Fibroblast of lung (primary cell): ENCODE measurements around the gene SPAG5. TPM values are rescaled to one million over a fixed set of nuclear protein-coding genes. Genes with fewer than 3 reads are reported as not detected.

ENCODE experiments used
- DNase-seq, 2 donors: peaks; one replicate each; pipeline versions ENCODE4 v3.0.0 to v3.0.0-alpha.2; 2010; ENCODE audit warnings: low read depth in 2 of 2
- H2AFZ ChIP-seq: 2 replicates; pipeline ENCODE4 v1.5.1; 2012; ENCODE audit warnings: low read length, control low read depth, inconsistent platforms
- H3K27ac ChIP-seq: 2 replicates; pipeline ENCODE4 v1.5.1; 2011; ENCODE audit warnings: low read length, control low read depth; ENCODE audit not compliant: insufficient read depth
- H3K27me3 ChIP-seq: 2 replicates; pipeline ENCODE4 v1.5.1; 2011; ENCODE audit warnings: mild to moderate bottlenecking, low read length; ENCODE audit not compliant: control insufficient read depth, insufficient read depth
- H3K36me3 ChIP-seq: 2 replicates; pipeline ENCODE4 v1.5.1; 2011; ENCODE audit warnings: low read length; ENCODE audit not compliant: control insufficient read depth, insufficient read depth
- H3K4me1 ChIP-seq: 2 replicates; pipeline ENCODE4 v1.5.1; 2011; ENCODE audit warnings: low read length; ENCODE audit not compliant: control insufficient read depth, insufficient read depth; ENCODE audit errors: extremely low read depth
- H3K4me2 ChIP-seq: 2 replicates; pipeline ENCODE4 v1.5.1; 2011; ENCODE audit warnings: low read length, control low read depth; ENCODE audit not compliant: insufficient read depth; ENCODE audit errors: extremely low read depth
- H3K4me3 ChIP-seq, 4 experiments: fragments of 200-600 bp in 1 of 4; sonication (generic) in 1 of 4; replicated peaks in 1 of 4; 2 replicates each; pipeline ENCODE4 v1.5.1; 2011 to 2016; ENCODE audit warnings: low read length in 4 of 4, low read depth in 3 of 4, mild to moderate bottlenecking in 3 of 4, control low read depth in 2 of 4, inconsistent platforms in 1 of 4, mixed read lengths in 1 of 4; ENCODE audit not compliant: insufficient read depth in 1 of 4; ENCODE audit errors: control extremely low read depth in 1 of 4
- H3K79me2 ChIP-seq: 2 replicates; pipeline ENCODE4 v1.5.1; 2012; ENCODE audit warnings: mild to moderate bottlenecking, low read length, inconsistent platforms; ENCODE audit not compliant: control insufficient read depth, insufficient read depth
- H3K9ac ChIP-seq: 2 replicates; pipeline ENCODE4 v1.5.1; 2011; ENCODE audit warnings: mild to moderate bottlenecking, low read length, control low read depth; ENCODE audit not compliant: insufficient read depth
- H3K9me3 ChIP-seq: 2 replicates; pipeline ENCODE4 v1.5.1; 2012; ENCODE audit warnings: low read depth, low read length; ENCODE audit not compliant: control insufficient read depth, insufficient read depth
- H4K20me1 ChIP-seq: 2 replicates; pipeline ENCODE4 v1.5.1; 2011; ENCODE audit warnings: low read length; ENCODE audit not compliant: control insufficient read depth, insufficient read depth; ENCODE audit errors: extremely low read depth
- CTCF ChIP-seq, 2 donors: IDR thresholded peaks in 1 of 2; conservative IDR thresholded peaks in 1 of 2; 1 replicate in 1 of 2; 2 replicates in 1 of 2; pipeline ENCODE4 v1.5.1; 2011 to 2012; ENCODE audit warnings: low read length in 2 of 2, control low read depth in 1 of 2, inconsistent platforms in 1 of 2, low read depth in 1 of 2, mild to moderate bottlenecking in 1 of 2
- EZH2 ChIP-seq: IDR thresholded peaks from 2 replicates; pipeline ENCODE4 v1.5.1; 2012; ENCODE audit warnings: low read length, control low read depth, mild to moderate bottlenecking; ENCODE audit errors: missing control alignments
- polyA minus RNA-seq: library from RNA; depleted of rRNA, polyadenylated mRNA; stranded (reverse); fragments of >200 nt; gene quantifications from 2 replicates; pipeline ENCODE4 v1.2.3, GENCODE V29; 2011; ENCODE audit warnings: low replicate concordance
- polyA plus RNA-seq, 2 donors: library from polyadenylated mRNA; depleted of rRNA in 1 of 2; stranded (reverse) in 1 of 2; unstranded in 1 of 2; fragments of >200 nt; gene quantifications; 2 replicates each; pipeline ENCODE4 v1.2.1, GENCODE V29; 2011 to 2012; ENCODE audit warnings: missing spikeins in 1 of 2
- total RNA-seq: library from RNA; depleted of rRNA; stranded (reverse); fragments of >200 nt; gene quantifications from 2 replicates; pipeline ENCODE4 v1.2.1, GENCODE V29; 2014

The SPAG5 gene
- 1.5 and 13.7 TPM in 2 replicates for total RNA-seq
- polyA plus RNA-seq = 12.0 and 48.8 TPM in 2 replicates
- 7.1 and 35.4 TPM in 2 replicates for polyA plus RNA-seq (2012)
- polyA minus RNA-seq = 21.9 and 102 TPM in 2 replicates

- Histone ChIP-seq H3K9me3 (no peaks in the 10 kb centered on the region), H4K20me1 (no peaks in the 10 kb centered on the region), H3K4me1 (peaks cover 6% of the 10 kb centered on the region), H3K4me2 (peak within 1 kb of the TSS; percentile 100), H3K27ac (peak within 1 kb of the TSS; percentile 94), H3K36me3 (no peaks in the 10 kb centered on the region), H3K9ac (peak within 1 kb of the TSS; percentile 83), H3K27me3 (no peaks in the 10 kb centered on the region), H3K79me2 (peaks cover 16% of the 10 kb centered on the region), H3K4me3 (peak within 1 kb of the TSS; percentile 78 to 94 (median 86)), H2AFZ (peak within 1 kb of the TSS; percentile 91)
- TF ChIP-seq CTCF (conservative IDR thresholded peaks at IDR 0.05 in 1 of 2, IDR thresholded peaks at IDR 0.05 in 1 of 2; ENCODE audit: low read depth in 1 of 2, low read length in 2 of 2) (no peak), EZH2 (no peak)
- DNase-seq = peak; percentile 86 to 89
Observed at GRCh38 chr17:28598799-28599310, at the start of gene SPAG5. SPAG5 (minus strand) TSS chr17:28599025; CDS start chr17:28598946, 79 bp downstream.

GRCh38 chr17:28646039-28646754, 47.4 kb upstream of the SPAG5 start:
- peak overlapping the region in 1 of 4 experiments; percentile 92 for H3K4me3 ChIP-seq
- H3K4me2 ChIP-seq = peak overlapping the region; percentile 11
- peaks cover 6% of the 10 kb centered on the region for H3K4me1 ChIP-seq
- TF ChIP-seq EZH2 (no peak), CTCF (conservative IDR thresholded peaks at IDR 0.05 in 1 of 2, IDR thresholded peaks at IDR 0.05 in 1 of 2; ENCODE audit: low read depth in 1 of 2, low read length in 2 of 2) (no peak)
- H3K27ac ChIP-seq = peak overlapping the region; percentile 54
- no peaks in the 10 kb centered on the region for H3K27me3 ChIP-seq
- H3K79me2 ChIP-seq = peaks cover 22% of the 10 kb centered on the region
- no peak overlapping the region for H3K9ac ChIP-seq
- H2AFZ ChIP-seq = peak overlapping the region; percentile 20
- H3K36me3 ChIP-seq = peaks cover 7% of the 10 kb centered on the region
- no peaks in the 10 kb centered on the region for H3K9me3 ChIP-seq
- no peak for DNase-seq
- no peaks in the 10 kb centered on the region for H4K20me1 ChIP-seq

GRCh38 chr17:28645576-28645939, 46.7 kb upstream of the SPAG5 start:
- Histone ChIP-seq H3K36me3 (peaks cover 7% of the 10 kb centered on the region), H3K9me3 (no peaks in the 10 kb centered on the region), H3K4me2 (peak overlapping the region; percentile 93), H3K4me1 (peaks cover 6% of the 10 kb centered on the region), H3K27me3 (no peaks in the 10 kb centered on the region), H3K27ac (peak overlapping the region; percentile 83), H3K9ac (peak overlapping the region; percentile 79), H4K20me1 (no peaks in the 10 kb centered on the region), H3K79me2 (peaks cover 22% of the 10 kb centered on the region), H2AFZ (peak overlapping the region; percentile 68), H3K4me3 (peak overlapping the region; percentile 59 to 92 (median 73))
- TF ChIP-seq EZH2 (no peak), CTCF (conservative IDR thresholded peaks at IDR 0.05 in 1 of 2, IDR thresholded peaks at IDR 0.05 in 1 of 2; ENCODE audit: low read depth in 1 of 2, low read length in 2 of 2) (no peak)
- DNase-seq = no peak
